Hematopoietic multipotent progenitor cell treated with erythropoietin and hydrocortisone succinate and interleukin-3 and kit ligand, for 15 days (in vitro differentiated cells): Measurements from ENCODE around the gene HOXA4.

ENCODE experiments used
- DNase-seq: peaks from one replicate; pipeline ENCODE4 v3.0.0-alpha.2; 2015; ENCODE audit warnings: low spot score

Gene HOXA4

DNA sequence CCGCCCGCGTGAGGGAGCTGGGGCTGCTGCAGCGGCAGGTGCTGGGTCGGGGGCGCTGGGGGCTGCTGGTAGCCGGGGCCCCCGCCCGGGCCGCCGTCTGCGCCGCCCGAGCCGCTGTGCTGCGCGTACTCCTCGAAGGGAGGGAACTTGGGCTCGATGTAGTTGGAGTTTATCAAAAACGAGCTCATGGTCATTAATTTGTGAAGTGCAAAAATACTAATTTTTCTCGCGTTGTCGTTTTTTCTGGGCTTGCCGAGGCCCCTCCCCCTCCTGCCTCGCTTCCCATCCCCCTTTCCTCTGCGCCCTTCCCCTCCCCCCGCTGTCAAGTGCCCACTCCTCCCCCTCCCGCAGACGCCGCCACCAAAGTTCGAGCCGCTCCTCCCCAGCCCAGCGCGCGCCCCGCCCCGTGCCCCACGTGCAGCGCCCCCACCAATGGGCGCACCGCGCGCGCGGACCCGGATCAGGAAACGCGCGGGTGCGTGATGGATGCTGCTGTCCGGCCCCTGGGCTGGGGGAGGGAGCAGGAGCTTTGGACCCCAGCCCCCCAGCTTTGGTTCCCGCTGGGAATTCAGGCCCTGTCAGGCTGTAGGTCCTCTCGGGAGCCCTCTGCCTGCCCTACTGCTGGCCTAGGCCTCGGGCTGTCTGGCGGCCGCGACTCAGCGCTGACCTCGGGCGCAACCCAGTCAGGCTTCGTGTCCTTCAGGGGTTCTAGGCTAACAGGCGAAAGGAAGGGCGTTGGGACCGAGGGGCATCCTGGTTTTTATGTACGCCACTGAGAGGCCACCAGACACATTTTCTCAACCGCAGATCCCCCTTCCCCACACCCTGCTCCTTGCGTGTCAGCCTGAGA is at the start of gene HOXA4:
TSS of gene HOXA4 (minus strand) at position 218 of the 850 bp plus-strand sequence. CDS start at position 194, 24 bp downstream.
- DNase-seq = peak; percentile 60

DNA sequence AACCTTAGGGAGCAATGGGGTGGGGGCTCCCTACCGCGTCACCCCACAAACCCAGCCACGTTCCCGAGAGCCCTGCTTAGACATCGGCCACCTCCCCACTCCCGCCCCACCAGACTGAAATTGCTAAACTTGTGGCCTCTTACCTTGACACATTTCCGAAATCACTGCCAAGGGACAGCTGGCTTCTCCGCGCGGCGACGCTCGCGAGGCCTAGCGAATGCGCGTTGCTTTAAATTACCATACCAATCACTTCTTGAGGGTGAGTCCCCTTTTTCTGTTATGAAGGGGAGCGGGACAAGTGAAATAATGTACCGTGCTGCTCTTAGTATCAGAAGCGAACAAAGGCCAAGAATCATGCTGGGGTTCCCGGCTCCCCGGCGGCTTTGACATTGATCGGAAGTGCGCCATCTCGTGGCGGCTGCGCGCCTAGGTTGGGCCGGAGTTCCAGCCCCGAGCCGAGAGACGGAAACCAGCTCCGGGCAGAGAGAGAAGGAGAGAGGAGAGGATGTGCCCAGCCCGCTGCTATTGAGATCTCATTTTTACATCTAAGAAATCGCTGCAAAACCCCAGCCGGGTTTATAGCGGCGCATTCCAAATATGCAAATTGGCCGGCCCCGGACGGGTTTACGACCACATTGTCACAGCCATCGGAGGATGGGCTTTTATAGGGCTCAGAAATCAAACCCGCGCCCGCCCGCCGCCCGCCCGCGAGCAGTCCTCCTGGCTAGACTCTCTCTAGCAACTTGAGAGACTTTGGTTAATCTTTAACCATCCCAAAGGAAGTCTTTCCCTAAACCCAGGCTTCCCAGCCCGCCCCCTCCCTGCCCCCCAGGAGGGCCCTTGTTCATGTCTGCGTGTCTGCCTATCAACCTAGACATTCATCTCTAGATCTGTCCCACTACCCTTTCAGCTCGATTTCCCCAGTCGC is 49.2 kb upstream of the HOXA4 start:
- DNase-seq = peak; percentile 42

DNA sequence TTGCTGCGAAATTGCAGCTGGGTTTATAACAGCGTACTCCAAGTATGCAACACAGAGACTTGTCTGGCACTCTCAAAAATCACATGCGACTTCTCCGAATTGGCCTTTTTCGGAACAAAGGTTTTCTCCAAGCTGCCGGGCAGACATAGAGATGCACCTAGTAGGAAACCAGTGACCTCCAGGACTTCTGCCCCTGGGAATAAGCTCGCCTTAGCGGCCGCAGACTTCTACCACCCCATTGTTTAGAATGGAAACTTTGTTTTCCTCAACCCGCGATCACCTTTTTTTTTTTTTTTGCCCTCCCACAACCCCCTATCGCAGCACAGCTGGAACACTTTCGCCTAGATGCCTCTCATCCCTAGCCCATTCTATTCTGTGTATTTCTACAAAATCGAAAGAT is 48.5 kb upstream of the HOXA4 start:
- no peak for DNase-seq

DNA sequence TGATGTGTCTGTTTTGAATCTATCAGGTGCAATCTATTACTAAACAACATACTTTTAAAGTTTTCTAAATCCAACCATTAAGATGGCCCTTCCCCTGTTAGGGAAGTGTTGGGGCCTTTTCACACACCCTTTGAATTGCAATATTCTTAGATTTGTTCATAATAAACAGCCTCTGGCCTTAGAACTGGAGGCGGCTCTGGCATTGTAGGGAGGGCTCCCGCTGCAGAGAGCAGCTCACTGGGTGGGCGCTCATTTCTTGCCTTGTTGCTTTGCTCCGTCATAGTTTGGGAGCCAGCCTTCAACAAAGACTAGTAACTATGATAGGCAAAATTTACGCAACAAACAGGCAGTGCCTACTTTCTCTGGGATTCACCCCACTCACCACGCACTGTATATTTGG is 47.8 kb upstream of the HOXA4 start:
- DNase-seq = no peak

DNA sequence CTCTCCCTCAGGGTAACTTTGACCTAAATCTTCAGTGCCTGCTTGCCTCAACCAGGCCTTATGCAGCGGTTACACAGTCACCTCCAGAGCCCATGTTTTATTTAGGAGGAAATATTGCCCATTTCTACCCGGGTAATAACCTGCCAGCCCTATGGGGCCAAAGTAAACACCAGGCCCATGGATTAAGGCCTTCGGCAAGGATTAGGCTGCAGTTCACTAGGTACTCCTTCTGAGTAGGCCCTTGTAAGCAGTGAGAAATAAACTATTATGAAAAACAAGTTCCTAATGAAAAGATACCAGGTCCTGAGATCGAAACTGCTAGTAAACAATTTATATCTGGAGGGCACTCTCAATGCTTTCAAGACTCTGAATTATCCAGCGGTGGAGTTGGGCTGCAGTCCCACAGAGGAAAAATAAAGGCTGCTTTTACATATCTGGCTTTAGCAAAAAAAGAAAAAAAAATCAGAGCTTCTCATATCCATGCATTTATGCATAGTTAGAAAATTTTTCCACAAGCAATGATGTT is 47.3 kb upstream of the HOXA4 start:
- DNase-seq = no peak

DNA sequence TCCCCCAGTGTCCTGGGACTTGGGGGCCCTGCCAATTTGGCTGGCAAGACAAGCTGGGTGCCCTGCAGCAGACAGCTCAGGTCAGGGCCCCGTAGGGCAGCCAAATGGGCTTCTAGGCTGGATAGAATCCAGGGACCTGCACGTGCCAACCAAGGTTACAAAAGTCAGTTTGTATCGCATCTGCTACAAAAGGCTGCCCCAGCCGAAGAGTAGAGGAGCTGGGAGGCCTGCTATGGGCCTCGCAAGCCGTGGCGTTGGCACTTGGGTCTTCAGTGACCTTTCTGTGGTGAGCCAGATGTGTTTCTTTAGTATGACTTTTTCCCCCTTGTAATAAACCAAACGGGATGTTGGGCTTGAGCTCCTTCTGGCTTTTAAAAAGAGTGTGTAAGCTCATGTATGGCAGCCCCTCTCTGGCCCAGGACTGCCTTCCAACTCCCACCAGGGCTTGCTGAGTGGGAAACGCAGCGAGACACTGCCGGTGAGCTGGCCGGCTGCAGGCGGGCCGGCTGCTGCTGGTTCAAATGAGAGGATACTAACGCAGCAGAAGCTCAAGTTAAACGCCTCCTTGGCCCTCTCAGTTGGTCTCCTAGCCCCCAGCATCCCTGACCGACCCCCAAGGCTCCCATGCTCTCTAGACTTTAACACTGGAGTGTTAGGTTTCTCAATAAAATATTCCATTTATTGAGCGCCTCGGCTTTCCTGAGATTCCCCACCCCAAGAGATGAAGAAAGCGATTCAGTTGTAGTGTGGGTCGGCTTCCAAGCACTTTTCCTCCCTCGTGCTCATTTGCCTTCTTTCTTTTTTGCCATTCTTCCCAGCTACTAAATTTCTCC is 46.6 kb upstream of the HOXA4 start:
- no peak for DNase-seq

DNA sequence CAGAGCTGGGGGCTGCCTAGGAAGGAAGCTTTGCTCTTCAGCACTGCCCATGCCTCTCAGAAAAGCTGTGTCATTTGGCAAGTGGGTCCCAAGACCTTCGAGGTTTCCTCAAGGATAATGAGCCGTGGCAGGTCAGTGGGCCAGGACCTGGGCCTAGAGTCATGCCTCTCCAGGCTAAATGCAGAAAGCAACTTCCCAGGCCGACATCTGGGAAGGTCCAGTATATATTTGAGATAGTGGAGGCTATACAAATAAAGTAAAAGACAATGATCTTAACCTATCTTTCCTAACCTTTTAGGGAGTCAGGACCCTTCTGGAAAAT is 45.9 kb upstream of the HOXA4 start:
- no peak for DNase-seq

DNA sequence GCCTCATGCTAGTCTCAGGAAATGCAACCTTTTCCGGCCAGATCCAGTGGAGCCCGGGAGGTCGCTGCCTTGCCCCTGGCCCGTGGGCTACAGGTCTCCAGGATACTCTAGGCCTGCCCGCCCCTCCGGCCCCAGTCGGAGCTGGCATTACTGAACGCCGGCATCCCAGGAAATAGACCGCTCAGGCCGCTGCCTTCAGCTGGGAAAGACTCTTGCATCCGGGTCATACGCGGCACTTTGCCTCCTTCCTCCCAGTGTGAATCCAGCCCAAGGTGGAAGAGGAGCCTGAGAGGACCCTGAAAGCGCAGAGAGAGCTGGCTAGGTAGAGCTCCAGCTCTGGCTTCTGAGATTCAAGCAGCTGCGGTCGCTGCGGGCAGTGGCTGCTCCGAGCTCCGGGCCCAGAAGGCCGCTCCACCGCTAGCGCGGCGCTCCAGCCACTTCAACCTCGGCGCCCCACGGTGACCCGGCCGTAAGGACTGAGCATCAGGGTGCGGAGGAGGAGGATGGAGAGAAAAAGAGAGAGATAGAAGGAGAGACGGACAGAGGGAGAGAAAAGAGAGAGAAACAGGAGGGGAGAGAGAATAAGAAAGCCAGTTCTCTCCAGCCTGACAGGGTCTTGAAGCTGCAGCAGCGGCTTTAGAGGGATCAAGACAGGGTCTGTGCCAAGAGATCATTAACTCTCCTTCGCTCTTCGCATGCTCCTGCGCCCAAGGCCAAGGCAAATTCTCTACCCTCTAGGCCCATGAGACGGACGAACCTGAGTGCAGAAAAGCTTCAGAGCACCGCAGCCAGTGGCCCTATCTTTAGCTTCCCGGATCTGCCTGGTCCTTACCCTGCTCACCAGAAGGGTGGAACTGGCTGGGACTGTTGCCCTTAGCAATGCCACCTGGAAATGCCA is 45.3 kb upstream of the HOXA4 start:
- no peak for DNase-seq

DNA sequence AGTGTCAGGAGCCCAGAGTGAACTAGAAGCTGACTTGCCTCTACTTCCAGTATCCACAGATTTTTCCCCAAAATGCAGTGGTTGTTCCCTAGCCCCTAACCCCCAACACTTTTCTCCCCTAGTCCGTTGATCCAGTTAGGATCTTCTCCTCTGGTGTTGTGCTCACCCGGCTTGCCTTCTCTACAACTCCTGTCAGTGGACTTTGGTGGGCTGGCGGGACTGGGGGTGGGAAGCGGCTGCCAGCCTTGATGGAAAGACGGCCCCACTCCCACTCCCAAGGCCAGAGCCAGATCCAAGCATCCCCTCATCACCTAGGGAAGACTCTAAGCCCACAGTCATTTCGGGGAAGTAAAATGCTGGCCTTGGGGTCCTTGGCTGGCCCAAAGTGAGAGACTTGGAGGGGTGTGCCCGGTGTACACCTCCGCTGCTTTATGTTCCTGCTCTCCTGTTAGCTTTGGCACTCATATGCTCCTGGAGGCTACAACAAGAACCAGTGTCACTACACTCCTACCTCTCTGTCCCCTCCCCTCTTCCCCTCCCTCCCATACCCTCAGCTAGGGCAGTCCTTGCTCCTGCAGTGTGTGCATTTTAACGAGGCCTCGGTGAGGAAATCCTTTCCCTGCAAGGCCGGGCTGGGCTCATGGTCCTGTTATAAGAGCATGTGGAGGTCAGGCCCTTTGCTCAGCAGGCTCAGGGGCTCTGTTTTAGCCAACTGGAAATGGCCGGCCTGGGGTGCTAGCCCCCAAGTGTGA is 44.5 kb upstream of the HOXA4 start:
- DNase-seq = no peak

DNA sequence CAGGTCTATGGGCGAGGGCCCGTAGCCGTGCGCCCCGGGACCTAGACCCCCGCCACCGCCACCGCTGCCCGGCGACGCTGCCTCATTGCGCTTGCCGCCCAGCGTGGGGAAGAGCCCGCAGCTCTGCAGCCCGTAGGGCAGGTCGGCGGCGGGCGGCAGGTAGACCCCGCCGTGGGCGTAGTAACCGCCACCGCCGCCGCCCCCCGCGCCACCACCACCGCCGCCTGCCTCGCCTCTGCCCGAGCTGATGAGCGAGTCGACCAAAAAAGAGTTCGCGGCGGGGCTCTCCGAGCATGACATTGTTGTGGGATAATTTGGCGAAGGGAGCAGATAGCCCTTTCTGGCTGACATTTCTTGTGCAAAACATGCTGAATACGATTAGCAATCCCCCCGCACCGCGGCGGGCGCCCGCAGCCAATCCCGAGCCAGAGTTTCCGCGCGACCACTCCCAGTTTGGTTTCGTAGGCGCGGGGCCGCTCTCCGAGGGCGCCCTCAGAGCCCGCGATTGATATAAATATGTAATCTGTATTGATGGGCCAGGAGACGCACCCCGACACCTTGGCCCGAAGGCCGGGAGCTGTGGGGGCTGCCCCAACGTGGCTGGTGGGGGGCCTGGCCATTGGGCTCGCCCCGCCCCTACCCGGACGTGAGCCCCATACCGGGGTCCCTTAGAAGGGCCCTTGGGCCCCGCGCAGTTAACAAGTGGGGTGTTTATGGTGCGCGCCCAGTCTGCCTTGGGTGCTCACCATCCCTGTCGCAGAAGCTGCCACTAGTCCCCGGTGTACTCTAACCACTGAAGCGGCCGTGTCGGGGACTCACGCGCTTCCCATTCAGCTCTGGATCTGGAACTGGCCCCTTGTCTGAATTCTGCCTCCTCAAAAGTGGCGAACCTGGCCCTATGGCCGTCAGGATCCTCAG is 43.7 kb upstream of the HOXA4 start, which contains the start of gene HOXA10:
TSS of gene HOXA10 (minus strand) at position 365 of the 918 bp plus-strand sequence. CDS start at position 351, 14 bp downstream.
- DNase-seq = no peak

DNA sequence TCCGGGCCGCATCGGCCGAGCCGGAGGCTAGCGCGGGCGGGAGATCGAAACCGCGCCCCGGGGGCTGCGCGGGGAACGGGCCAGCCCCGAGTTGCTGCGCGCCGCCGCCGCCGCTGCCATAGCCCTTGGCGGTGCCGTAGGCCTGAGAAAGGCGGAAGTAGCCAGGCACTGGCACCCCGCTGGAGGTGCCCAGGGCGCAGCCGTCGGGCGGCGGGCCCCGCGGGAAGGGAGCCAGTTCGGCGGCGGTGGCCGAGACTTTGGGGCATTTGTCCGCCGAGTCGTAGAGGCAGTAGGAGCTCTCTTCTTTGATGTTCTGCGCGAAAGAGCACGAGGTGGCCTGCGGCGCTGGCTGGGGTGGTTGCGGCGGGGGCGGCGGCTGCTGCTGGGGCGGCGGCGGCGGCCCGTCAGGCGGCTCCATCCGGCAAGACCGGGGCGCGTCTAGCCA is 43.0 kb upstream of the HOXA4 start:
- no peak for DNase-seq

DNA sequence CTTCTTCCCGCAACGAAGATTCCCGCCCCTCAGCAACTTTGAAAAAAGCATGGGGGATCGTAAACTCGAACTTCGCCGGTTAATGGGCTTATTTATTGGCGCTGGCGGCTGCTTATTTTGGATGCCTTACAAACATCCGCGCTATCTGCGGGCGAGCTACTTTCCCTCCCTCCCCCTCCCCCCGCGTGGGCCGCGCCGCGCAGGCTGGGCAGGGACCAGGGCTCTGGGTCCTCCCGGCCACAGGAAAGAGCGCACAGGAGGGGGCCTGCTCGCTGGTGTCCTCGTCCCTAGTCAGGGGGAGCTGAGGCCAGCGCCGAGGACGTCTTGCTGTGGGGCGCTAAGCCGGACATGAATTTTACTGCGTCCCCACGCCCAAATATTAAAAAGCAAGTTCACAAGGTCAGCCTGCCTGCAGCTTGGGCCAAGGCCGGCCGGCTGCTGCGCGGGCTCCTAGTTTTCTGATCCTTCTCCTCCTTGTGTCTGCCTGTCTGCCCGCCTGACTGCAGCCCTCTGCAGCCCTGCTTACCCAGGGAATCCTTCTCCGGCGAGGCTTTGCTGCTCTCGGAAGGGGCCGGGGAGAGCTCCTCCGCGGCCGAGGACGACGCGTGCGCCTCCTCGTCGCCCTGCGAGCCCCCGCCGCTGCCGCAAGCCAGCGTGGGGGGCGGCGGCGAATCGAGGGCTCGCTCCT is 42.4 kb upstream of the HOXA4 start:
- no peak for DNase-seq

DNA sequence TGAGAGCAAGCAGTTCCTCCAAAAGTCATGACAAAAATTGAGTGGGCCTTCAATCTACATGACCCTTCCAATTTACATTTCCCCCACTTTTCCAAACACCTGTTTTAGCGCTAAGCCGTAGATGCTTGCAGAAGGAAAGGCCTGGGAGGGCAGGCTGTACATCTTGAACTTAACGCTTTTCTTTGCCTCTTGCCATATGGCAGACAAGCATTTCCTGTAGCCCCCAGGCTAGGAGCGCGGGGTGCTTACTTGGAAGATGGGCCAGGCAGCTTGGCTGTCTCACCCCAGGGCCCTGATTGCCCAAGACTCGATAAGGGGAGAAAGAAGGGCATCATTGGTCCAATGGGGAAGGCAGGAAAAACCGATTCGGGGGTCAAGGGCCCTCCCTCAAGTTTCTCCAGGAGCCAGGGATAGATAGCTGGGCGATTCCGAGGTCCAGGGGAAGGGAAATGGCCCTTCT is 41.8 kb upstream of the HOXA4 start:
- no peak for DNase-seq

DNA sequence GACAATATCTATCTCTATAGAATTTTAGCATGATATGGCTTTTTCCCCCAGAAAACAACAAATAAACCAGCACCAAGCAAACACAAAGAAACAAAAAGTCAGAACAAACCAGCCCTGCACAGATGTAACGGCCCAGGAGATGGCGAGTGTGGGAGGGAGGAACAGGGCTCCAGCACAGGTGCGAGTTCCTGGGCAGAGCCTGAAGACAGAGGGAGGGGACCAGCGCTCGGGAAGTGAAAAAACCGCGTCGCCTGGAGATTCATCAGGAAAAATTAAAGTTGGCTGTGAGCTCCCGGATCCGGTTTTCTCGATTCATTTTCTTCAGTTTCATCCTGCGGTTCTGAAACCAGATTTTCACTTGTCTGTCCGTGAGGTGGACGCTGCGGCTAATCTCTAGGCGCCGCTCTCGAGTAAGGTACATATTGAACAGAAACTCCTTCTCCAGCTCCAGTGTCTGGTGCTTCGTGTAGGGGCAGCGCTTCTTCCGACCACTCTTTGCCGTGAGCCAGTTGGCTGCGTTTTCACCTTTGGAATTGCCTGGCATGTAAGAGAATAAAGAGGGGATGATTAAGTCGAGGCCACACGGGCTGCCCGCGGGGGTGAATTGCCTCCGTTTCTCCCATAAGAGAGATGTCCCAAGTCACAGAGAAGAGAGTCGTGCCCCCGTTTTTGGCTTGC is 41.2 kb upstream of the HOXA4 start:
- DNase-seq = no peak

DNA sequence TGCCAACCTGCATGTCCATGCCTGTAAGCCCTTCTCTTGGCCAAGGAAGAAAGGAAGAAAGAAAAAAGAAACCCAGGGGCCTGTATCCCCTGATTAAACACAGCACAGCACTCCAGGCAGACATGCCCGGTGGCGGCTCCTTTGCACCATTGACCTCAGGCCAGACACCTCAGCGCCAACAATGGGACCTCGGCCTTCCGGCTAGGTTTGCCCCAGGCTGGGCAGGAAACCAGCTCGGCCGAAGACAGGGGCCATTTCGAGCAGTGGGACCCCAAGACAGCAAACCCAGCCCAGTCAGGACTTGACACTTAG is 40.7 kb upstream of the HOXA4 start:
- DNase-seq = no peak

DNA sequence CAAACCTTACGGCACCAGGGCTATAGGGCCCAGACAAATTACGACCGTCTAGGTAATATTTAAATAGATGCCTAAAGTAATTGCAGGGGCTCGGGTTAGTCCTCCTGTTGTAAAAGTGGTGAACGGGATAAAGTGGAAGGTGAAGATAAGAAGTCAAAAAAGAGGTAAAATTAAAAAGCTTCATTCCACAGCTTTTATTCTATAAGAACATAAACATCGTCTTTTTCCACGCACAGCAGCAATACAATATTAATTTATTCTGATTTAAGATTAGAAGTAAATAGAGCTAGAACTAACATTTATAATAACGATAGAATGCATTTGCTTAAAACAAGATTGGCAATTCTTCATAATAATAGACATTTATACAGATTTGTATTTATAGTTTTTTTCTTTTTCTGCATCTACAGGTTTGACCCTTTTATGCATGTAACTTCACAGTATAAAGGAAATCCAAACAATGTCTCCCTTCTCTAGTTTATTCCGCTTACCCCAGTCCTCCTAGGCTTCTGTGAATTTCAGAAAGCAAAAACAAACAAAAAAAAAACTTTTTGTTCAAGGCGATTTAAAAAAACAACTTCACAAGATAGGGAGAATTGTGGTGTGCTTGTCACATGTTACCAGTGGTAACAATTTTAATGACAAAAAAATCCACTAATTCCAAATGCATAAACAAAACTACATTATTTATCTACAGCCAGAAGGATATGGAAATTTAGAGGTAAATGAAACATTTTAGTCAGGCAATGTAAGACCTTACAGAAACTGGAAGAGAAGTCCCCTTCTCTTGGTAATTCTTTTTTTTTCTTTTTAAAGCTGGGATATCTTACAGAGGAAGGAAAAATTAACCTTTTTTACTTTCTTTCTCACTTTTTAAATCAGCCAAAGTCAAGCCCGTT is 40.1 kb upstream of the HOXA4 start:
- no peak for DNase-seq
